Measurements from ENCODE around the gene INPP5A.

INPP5A gene

GRCh38 chr10:132577350-132578003, 39.9 kb downstream of the INPP5A start:
- in situ Hi-C loops (cut with MboI; ENCODE audit: low sequenced_read_pairs): no loop called here

- in situ Hi-C loops (cut with MboI; ENCODE audit: low sequenced_read_pairs): no loop called here
Observed at GRCh38 chr10:132578287-132578951, 40.8 kb downstream of the INPP5A start.

- in situ Hi-C loops (cut with MboI; ENCODE audit: low sequenced_read_pairs): no loop called here
Observed at GRCh38 chr10:132579027-132579859, 41.7 kb downstream of the INPP5A start.

GRCh38 chr10:132580143-132580542, 42.6 kb downstream of the INPP5A start:
- in situ Hi-C loops (cut with MboI; ENCODE audit: low sequenced_read_pairs): no loop called here

GRCh38 chr10:132580617-132581016, 43.0 kb downstream of the INPP5A start:
- in situ Hi-C loops (cut with MboI; ENCODE audit: low sequenced_read_pairs): no loop called here

GRCh38 chr10:132582137-132582536, 44.5 kb downstream of the INPP5A start:
- in situ Hi-C loops (cut with MboI; ENCODE audit: low sequenced_read_pairs): no loop called here

- in situ Hi-C loops (cut with MboI; ENCODE audit: low sequenced_read_pairs): no loop called here
Observed at GRCh38 chr10:132582771-132583170, 45.2 kb downstream of the INPP5A start.

- in situ Hi-C loops (cut with MboI; ENCODE audit: low sequenced_read_pairs): no loop called here
Observed at GRCh38 chr10:132583456-132583855, 45.9 kb downstream of the INPP5A start.

GRCh38 chr10:132584081-132584480, 46.5 kb downstream of the INPP5A start:
- in situ Hi-C loops (cut with MboI; ENCODE audit: low sequenced_read_pairs): no loop called here

GRCh38 chr10:132585732-132586722, 48.4 kb downstream of the INPP5A start:
- in situ Hi-C loops (cut with MboI; ENCODE audit: low sequenced_read_pairs): no loop called here

- in situ Hi-C loops (cut with MboI; ENCODE audit: low sequenced_read_pairs): no loop called here
Observed at GRCh38 chr10:132586739-132587138, 49.2 kb downstream of the INPP5A start.

- in situ Hi-C loops (cut with MboI; ENCODE audit: low sequenced_read_pairs): no loop called here
Observed at GRCh38 chr10:132587175-132587574, 49.6 kb downstream of the INPP5A start.

- in situ Hi-C loops (cut with MboI; ENCODE audit: low sequenced_read_pairs): no loop called here
Observed at GRCh38 chr10:132588301-132589013, 50.9 kb downstream of the INPP5A start.

- in situ Hi-C loops (cut with MboI; ENCODE audit: low sequenced_read_pairs): no loop called here
Observed at GRCh38 chr10:132589015-132589414, 51.4 kb downstream of the INPP5A start.

GRCh38 chr10:132589681-132590080, 52.1 kb downstream of the INPP5A start:
- in situ Hi-C loops (cut with MboI; ENCODE audit: low sequenced_read_pairs): no loop called here

- in situ Hi-C loops (cut with MboI; ENCODE audit: low sequenced_read_pairs): no loop called here
Observed at GRCh38 chr10:132590094-132590751, 52.6 kb downstream of the INPP5A start.

- in situ Hi-C loops (cut with MboI; ENCODE audit: low sequenced_read_pairs): no loop called here
Observed at GRCh38 chr10:132590752-132591121, 53.1 kb downstream of the INPP5A start.

GRCh38 chr10:132591166-132591971, 53.8 kb downstream of the INPP5A start:
- in situ Hi-C loops (cut with MboI; ENCODE audit: low sequenced_read_pairs): no loop called here

Data from HL-60/S4 treated with phorbol 12-myristate 13-acetate at 8.2 ng/mL for 4 days and 3 days (cell line).